Type B pancreatic cell (in vitro differentiated cells): ENCODE data around the gene GGCX. TPM values are rescaled to one million over a fixed set of nuclear protein-coding genes. Genes with fewer than 3 reads are reported as not detected.

Source experiments
- DNase-seq: peaks from one replicate; pipeline ENCODE4 v3.0.0; 2021; ENCODE audit warnings: mixed read lengths; ENCODE audit not compliant: unreplicated experiment; ENCODE audit errors: extremely low spot score
- H3K27ac Mint-ChIP-seq: 2 replicates; pipeline ENCODE4 v1.8.0; 2021; ENCODE audit warnings: mild to moderate bottlenecking, mixed read lengths
- H3K27me3 Mint-ChIP-seq: 2 replicates; pipeline ENCODE4 v1.8.0; 2021; ENCODE audit warnings: mixed read lengths
- H3K36me3 Mint-ChIP-seq: 2 replicates; pipeline ENCODE4 v1.8.0; 2021; ENCODE audit warnings: mixed read lengths
- H3K4me1 Mint-ChIP-seq: one replicate; pipeline ENCODE4 v1.8.0; 2021; ENCODE audit warnings: mixed read lengths; ENCODE audit not compliant: unreplicated experiment
- H3K4me3 Mint-ChIP-seq: 2 replicates; pipeline ENCODE4 v1.8.0; 2021; ENCODE audit warnings: mild to moderate bottlenecking, mixed read lengths
- H3K9me3 Mint-ChIP-seq: 2 replicates; pipeline ENCODE4 v1.8.0; 2021; ENCODE audit warnings: mixed read lengths
- total RNA-seq: library from RNA; stranded (reverse); gene quantifications from 2 replicates; pipeline ENCODE4 v1.2.1, GENCODE V29; 2021; ENCODE audit warnings: low replicate concordance
- TF ChIP-seq, protein P1 (sequence below): fragments of 200-600 bp; sonication (generic); conservative IDR thresholded peaks from 2 replicates; pipeline ENCODE4 v1.5.0; 2021; ENCODE audit warnings: antibody characterized with exemption, mild to moderate bottlenecking

GGCX gene
- total RNA-seq, 1 donor from 2014 or later: 76.2 TPM

DNA sequence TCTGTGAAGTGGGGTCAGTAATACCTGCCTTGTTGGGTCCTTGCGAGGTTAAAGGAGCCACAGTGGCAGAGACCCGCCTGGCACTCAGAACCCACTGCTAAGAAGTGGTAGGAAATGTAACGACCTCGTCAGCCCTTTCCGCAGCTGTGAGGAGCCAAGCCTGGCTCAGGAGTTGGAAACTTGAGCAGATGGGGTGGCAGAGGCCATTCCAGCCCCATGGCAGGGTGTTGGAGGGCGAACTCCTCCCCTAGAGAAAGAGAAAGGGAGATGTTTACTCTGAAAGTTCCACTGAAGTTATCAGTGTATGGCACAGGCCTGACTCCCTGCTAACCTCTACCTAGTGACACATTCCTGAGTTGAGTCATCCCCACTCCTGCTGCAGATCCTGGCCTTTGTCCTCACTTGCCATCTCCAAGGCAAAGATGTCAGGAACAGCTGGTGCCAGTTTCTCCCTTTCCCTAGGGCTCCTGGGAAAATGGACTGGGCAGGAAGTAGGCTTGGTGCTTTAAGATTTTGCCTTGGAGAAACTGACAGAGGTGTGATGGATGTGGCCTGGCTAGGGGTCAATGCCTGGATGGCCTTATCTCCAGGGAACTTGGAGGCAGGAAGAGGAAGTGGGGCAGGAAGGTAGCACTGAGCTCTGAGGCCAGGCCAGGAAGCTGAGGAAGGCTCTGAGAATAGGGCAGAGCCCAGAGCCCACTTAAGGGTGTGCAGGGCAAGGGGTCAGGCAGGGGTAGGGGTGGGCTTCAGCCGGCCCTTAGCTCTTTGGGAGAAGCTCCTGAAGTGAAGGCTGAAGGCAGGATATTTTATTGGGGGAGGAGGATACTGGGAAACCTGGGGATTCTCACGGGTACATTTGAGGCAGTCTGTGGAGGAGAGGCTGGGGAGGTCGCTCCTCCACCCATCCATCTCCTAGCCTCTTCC is 23.8 kb upstream of the GGCX start:
- TF ChIP-seq, protein P1, sequence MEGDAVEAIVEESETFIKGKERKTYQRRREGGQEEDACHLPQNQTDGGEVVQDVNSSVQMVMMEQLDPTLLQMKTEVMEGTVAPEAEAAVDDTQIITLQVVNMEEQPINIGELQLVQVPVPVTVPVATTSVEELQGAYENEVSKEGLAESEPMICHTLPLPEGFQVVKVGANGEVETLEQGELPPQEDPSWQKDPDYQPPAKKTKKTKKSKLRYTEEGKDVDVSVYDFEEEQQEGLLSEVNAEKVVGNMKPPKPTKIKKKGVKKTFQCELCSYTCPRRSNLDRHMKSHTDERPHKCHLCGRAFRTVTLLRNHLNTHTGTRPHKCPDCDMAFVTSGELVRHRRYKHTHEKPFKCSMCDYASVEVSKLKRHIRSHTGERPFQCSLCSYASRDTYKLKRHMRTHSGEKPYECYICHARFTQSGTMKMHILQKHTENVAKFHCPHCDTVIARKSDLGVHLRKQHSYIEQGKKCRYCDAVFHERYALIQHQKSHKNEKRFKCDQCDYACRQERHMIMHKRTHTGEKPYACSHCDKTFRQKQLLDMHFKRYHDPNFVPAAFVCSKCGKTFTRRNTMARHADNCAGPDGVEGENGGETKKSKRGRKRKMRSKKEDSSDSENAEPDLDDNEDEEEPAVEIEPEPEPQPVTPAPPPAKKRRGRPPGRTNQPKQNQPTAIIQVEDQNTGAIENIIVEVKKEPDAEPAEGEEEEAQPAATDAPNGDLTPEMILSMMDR: no peak
- H3K4me3 Mint-ChIP-seq: peak overlapping the region; percentile 47
- no peaks in the 10 kb centered on the region for H3K9me3 Mint-ChIP-seq
- no peaks in the 10 kb centered on the region for H3K27me3 Mint-ChIP-seq
- no peak for DNase-seq
- H3K27ac Mint-ChIP-seq: peak overlapping the region; percentile 64
- H3K36me3 Mint-ChIP-seq: no peaks in the 10 kb centered on the region
- peaks cover 29% of the 10 kb centered on the region for H3K4me1 Mint-ChIP-seq

DNA sequence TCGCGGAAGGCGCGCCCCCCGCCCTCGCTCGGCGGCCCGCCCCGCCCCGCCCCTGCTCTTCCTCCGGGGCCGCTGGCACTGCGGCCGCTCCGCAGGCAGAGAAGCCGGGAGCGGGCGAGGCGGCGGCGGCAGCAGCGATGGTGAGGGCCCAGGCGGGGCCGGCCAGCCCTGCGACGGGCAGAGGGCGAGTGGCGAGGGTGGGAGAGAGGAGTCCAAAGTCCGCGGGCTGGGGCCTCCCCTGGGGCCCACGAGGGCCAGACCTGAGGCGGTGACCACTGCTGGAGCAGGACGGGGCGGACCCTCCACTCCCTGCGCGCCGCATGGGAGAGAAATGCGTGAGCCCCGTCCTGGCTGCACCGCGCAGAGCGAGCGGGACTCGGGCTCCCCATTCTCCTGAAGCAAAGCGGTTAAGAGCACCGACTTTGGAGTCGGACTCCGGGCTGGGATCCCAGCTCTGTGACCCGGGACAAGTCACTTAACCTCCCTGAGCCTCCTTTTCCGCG is 23.1 kb upstream of the GGCX start, which contains the start of gene VAMP5:
TSS of gene VAMP5 (plus strand) at position 78 of the 503 bp plus-strand sequence. CDS start at position 138, 60 bp downstream.
- TF ChIP-seq, protein P1: no peak
- no peaks in the 10 kb centered on the region for H3K27me3 Mint-ChIP-seq
- H3K36me3 Mint-ChIP-seq: no peaks in the 10 kb centered on the region

DNA sequence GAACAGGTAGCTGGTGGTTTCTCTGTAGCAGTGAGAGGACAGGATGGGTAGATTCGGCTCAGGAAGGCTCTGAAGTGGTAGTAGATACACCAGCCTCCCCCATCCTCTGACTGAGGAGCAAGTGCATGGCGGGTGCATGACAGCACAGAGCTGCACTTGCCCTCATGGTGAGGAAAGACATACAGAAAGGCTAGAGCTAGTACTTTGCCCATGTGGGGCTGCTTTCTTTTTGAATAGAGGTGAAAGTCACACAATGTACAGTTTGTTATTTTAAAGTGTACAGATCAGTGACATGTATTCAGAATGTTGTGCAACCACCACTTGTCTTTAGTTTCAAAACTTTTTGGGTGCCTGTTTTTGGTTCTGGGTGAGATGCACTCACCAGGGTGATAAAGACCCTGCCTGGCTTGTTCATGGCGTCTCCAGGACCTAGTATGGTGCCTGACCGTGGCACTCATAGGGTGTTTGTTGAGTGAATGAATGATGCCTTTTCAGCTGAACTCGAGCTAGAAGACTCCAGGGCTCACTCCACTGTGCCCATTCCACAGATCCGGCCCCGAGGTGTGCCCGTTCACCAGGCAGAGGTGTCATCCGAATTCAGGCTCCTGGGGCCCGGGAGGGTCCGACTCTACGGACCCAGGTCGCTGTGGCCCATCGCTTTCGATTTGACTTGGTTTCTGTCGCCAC is 22.5 kb upstream of the GGCX start:
- Mint-ChIP-seq H3K27me3 (no peaks in the 10 kb centered on the region), H3K4me3 (no peak overlapping the region), H3K27ac (no peak overlapping the region), H3K9me3 (no peaks in the 10 kb centered on the region), H3K36me3 (no peaks in the 10 kb centered on the region), H3K4me1 (peaks cover 35% of the 10 kb centered on the region)
- TF ChIP-seq, protein P1: no peak
- DNase-seq: no peak

More for the DNA sequence above, 23.1 kb upstream of the GGCX start, which contains the start of gene VAMP5:
- H3K9me3 Mint-ChIP-seq: no peaks in the 10 kb centered on the region
- DNase-seq: no peak
- H3K4me3 Mint-ChIP-seq: peak within 1 kb of the TSS; percentile 47
- peaks cover 30% of the 10 kb centered on the region for H3K4me1 Mint-ChIP-seq
- H3K27ac Mint-ChIP-seq: peak within 1 kb of the TSS; percentile 64

DNA sequence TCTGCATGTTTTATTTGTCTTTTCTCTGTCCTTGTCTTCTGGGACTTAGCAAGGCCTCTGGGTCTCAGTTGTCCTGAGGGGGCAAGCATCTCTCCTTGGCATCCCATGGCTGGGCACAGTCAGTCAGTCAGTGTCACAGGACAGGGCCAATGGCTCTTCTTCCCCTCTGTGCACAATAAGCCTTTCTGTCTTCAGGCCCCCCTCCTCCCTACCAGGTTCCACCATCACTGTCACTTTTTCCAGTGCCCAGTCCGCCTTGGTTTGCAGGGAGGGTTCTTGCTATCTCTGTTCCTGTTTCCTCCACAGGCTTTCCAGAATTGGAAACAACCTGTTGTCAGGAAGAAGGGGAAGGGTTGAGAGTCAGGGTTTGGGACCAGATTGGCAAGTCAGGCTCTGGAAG is 21.2 kb upstream of the GGCX start:
- no peak for DNase-seq
- no peak overlapping the region for H3K27ac Mint-ChIP-seq
- no peak overlapping the region for H3K4me3 Mint-ChIP-seq
- peaks cover 39% of the 10 kb centered on the region for H3K4me1 Mint-ChIP-seq
- H3K27me3 Mint-ChIP-seq: no peaks in the 10 kb centered on the region
- no peaks in the 10 kb centered on the region for H3K36me3 Mint-ChIP-seq
- TF ChIP-seq, protein P1: no peak
- no peaks in the 10 kb centered on the region for H3K9me3 Mint-ChIP-seq

DNA sequence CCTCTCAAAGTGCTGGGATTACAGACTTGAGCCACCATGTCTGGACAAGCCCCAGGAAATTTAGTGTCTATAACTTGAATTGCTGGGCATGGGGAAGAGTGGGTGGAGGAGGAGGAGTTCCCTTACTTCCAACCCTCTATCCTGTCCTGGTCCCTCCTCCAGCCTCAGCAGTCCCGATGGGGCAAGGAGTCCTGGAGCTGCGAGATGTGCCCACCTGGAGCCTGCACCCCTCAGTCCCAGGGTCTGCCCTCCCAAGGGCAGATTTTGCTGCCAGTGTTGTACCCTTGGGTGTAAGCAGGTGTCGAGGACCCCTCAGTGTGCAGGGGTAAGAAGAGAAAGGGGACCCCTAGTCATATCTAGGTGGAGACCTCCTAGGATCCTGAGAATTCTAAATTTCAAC is 18.9 kb upstream of the GGCX start:
- DNase-seq: no peak
- H3K4me3 Mint-ChIP-seq: peak overlapping the region; percentile 41
- TF ChIP-seq, protein P1: no peak
- H3K27ac Mint-ChIP-seq: peak overlapping the region; percentile 98
- no peaks in the 10 kb centered on the region for H3K27me3 Mint-ChIP-seq
- H3K4me1 Mint-ChIP-seq: peaks cover 37% of the 10 kb centered on the region
- H3K9me3 Mint-ChIP-seq: no peaks in the 10 kb centered on the region
- no peaks in the 10 kb centered on the region for H3K36me3 Mint-ChIP-seq
